GM18520 (cell line): Measurements from ENCODE around the gene KCNJ1.

Experiments
- ATAC-seq: cut with Tn5 transposase; IDR thresholded peaks from one replicate; pipeline ENCODE4 v1.9.1; 2021; ENCODE audit not compliant: unreplicated experiment

The KCNJ1 gene

DNA sequence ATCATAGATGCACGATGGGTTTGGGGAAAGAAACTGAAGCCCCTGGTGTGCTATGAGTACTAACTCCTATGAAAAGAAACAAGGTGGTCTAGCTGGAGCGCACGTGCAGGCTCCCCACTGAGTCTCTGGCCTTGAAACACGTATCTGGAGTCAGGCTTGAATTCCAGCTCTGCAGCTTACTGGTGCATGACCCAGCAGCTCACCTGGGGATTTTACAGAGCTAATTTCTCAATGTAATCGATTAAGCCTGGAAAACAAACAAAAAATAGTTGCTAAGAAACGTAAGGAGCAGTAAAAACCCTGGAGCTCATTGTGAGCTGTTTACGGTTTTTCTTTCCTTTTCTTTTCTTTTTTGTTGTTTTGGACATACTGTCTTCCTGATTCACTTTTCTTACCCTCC is 12.3 kb downstream of the KCNJ1 start:
- ATAC-seq = no peak

DNA sequence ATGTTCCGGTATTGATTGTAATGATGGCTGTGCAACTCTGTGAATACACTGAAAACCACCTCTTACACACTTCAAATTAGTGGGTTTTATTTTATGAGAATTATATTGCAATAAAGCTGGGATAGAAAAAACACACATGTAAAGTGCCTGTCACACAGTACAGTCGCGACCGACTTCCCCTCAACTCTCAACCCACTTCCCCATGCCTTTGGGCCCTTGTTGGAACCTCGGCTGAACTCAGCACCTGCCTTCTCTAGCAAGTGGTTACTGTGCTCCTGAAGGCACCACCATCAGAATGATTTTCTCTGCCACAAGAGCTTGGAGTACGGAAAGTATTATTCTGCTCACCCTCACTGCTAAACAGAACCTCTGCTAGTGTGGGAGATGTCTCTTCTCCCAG is 13.5 kb downstream of the KCNJ1 start:
- ATAC-seq = no peak

DNA sequence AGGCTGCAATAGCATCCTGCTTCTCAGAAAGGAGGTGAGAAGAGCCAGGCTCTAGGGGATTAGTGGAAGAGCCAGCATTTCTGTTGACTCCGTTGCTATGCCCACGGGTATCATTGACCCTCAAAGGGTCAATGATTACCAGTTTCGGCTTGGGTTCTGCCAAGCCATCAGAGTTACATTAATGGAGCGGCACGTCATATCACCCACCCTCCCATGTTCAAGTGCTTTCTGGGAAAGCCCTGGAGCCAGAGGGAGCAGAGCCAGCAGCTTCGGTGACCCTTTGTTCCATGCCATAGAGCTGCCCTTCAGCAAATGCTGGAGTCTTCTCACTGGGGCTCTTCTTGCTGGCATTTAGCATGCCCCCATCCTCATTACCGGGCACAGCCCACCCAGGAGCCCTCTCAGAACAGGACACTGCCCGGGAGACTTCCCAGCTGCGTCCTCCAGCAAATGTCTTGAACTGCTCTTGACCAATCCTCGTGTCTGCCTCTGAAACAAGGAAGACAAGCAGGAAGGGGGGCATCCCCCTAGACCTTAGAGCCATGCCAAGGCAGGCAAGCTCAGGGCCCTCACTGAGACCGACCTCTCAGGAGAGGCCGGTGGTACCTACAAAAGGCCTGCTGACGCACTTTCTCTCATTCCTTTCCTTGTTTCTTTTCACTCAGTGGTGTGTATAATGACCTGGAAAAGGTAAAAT is 14.6 kb downstream of the KCNJ1 start:
- ATAC-seq = no peak

DNA sequence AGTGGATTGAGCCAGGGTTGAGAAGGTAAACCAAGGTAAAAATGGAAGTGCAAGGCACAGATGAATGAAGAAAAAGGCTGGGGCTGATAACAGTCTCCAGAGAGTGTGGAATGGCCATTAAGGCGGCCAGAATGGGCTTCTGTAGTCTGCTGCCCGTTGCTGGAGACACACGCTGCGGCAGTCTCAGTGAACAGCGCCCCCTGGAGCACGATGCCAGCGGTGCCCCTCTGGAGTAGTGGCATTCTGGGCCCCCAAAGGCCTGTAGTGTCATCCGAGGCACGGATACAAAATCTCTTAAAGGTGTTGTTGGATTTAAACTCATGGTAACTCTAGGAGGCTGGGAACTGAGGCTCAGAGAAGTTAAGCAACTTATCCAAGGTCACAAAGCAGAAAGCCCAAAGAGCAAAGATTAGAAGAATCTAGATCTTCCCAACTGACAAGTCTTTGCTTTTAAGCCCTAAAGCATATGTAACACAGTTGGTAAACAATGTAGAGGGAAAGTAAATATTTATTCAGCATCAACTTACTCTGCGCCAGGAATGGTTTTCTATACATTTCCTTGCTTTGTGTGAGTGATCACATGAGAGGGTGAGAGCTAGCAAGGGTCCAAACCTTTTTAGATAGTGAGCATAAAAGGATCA is 18.2 kb downstream of the KCNJ1 start:
- no peak for ATAC-seq

DNA sequence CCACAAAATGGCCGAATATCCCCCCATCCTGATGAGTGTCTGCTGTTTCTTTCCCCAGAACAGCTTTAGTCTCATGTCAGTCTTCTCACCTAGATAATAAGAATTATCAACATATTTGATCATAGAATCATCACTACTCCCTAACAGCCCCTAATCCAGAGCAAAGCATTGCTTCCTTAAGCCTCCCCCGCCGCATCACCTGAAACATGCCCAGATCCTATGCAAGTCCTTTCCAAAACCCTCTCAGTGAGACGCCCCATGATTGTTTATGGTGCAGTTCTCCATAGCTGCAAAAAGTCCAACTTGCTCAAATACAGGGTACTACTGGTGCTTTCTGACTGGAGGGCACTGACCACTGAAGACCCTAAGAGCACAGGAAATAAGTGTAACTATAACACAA is 20.1 kb downstream of the KCNJ1 start:
- ATAC-seq = no peak

DNA sequence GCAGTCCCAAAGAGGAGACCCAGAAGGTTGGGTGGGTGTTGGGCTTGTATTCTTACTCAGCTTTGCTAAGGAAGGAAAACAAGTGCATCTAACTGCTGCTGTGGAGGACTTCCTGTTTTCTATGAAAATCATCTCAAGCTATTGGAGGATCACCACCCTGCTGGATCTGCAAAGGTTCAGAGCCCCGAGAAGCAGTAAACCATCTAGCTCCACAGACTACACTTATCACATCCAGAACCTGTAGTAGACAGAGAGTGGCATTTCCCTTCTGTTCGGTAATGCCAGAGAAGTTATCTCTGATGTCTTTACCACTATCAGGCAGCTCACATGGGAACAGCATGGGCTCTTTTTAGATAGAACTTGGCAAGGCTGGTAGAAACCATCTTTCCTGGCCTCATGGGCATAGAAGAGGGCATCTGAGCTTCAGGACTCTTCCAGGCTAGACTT is 21.7 kb downstream of the KCNJ1 start:
- ATAC-seq = no peak

DNA sequence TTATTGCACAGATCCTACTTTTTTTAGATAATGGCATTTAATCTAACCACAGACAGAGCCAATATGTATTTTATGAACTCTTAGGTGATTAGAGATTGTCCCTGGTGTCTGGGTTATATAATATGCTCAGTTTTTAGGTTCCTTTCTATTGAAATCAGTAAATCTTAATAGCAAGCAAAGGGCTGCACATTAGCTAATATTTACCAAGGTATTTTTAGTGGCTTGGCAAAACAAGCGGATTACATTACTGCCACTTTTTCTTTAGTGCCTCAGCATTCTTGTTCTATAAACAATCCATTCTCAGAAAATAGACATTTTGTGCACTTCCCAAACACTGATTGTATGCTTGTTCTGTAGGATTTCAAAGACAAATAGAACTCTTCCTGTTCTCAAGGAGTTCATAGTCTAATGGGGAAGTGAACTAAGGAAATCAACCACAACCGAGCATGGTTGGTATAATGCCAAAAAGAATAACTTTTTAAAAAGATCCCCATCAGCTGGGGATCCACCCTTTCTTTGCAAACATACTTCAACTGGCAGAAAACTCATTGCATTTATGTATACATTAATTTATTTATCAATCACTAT is 23.8 kb downstream of the KCNJ1 start:
- ATAC-seq = no peak

DNA sequence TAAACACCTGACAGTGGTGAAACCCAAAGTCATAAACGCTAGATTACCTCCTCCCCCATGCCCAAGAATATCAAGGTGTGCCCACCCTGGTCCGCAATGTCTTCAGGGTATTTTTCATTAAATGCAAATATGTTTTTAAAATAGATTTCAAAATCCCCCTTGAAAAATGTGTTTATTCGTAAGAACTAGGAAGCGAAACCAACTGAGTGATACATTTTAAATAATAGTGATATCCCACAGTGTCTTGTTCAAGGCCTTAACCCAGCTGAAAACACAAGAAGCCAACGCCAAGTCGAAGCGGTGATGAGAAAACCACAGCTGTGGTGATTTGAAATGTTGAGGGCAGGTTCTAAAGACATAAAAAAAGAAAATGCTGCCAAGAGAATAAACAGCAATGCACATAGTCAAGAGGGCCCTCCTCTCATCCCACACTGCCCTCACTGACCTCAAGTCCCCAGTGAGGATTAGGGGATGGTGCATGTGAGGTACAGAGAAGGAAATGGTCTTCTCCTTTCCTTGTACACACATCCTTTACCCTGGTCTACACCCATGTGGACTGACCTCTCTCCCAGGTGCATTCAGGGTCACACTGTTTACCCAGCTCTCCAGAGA is 25.5 kb downstream of the KCNJ1 start:
- peak; percentile 52 for ATAC-seq

DNA sequence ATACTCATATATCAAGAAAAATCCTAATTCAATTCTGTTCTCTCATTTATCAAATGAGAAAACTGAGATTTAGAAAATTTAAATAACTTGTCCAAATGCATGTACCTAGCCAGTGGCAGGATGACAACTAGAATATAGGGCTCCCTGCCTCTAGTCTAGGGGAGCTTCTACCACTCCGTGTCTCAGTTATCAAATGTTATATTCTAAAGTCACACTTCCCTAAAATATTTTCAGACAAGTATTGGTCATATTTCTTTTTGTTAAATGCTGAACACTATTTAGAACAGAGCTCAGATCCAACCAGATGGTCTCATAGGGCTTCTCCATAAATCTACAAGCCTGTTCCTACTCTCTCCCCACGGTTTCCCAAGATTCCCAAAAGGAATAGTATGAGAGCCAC is 26.3 kb downstream of the KCNJ1 start:
- no peak for ATAC-seq

DNA sequence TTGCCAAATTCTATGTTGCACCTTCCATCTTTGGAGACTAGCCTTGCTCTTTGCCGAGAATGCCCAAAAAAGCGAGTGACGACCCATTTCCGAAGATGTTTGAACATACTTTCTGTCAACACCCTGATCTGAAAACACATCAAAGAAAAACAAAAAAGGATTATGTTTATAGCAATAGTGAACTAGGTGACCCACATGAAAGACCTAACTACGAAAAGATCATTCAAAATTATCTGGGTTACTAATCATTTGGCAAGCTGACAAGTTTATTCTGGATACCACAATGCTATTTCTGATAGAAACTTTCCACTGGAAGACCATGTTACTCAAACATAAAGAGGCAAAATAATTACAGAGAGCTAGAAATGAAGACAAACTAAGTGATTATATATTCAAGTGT is 27.0 kb downstream of the KCNJ1 start:
- no peak for ATAC-seq

DNA sequence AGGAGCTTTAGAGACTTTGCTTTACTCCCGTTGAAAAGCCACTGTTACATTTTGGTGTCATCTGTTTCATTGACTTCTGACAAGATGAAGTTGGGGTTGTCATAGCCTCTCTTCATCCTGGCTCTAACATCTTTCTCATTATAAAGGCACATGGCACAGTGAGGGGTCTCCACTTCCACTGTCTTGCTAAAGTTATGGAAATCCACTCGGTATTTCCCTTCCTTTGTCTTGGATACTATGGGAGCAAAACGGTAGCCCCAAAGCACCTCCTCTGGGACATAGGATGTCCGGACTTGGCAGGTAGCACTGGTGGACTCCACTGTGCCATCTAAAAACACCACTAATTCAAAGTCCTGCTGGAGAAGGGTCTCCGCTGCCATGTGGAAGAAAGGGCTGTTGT is 28.0 kb downstream of the KCNJ1 start:
- no peak for ATAC-seq

DNA sequence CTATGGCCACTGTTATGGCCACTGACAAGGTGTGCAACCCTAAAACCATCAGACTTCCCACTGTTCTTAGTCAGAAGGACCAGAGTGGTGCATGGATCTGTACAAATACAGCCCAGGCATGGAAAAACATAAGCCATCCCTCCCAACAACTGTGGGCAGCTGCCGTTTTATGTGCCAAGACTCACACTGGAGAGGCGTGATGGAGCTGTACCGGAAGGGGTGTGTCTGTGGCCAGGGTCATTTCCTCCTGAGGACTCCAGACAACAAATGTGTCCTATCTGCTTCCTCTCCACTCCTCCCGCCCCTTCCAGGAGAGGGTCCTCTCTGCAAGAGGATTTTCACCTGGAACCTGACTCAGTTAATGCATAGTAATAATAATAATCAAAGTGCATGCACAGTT is 29.5 kb downstream of the KCNJ1 start:
- ATAC-seq = no peak

DNA sequence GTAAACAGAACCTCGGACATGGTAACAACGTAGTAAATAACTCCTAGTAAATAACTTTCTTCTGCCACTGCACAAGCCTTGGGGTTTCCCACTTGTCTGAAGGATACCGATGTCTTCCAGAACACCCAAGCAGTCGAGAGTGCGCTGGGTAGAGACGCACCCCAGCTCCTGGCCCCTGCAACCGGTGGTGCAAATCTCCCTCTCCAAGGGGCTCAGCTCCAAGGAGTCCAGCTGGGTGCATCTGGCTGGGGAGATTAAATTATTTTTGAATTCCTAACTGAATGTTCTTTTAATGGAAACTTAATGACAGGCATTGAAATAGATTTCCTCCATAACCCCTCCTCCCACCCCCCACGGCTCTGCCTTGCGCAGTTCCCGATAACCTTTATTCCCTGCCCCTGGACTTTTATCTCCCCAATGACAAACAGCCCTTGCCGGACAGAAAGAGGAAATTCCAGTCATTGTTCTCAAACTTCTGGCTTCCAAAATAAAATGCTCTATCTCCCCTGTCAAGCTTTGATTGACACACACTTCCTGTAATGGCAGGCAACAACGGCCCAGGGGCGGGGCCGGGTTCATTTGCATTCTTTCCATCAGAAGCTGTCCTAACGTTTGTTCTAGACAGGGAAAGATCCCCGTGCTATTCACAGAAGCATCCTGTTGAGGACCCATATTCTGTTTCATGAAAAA is 31.2 kb downstream of the KCNJ1 start:
- ATAC-seq = no peak

DNA sequence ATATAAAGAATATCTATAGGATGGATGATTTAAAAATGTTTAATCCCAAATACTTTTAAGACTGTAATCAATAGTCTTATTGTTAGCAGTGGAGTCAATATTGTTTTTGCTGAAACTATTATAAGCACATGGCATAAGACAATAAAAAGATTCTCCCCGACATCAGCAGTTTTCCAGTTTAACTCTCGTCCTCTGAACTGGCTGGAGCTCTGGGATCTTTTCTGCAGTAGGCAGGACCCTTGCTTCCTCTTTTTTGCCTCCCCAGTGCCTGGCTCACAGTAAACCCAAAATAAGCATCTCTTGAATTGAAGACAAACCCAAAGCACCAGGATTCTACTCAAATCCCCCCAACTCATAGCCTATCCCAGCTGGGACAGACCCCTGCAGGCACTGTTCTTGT is 32.9 kb downstream of the KCNJ1 start:
- ATAC-seq = no peak

DNA sequence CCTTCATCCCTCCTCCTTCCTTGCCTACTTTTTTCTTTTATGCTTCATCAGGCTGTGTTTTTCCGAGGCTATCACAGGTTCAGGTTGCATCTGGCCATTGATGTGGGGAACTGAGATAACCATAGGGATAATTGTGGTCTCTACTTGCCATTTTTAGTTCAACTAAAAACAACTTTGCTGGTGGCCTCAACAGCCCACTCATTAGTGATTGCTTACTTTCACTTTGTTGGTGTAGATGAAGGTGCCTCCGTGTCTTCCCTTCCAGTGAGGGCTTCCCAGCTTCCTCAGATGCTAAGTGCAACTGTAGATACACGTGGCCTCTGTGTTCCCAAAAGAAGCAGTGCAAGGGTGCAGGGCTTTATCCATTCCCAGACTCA is 35.0 kb downstream of the KCNJ1 start:
- ATAC-seq = no peak

DNA sequence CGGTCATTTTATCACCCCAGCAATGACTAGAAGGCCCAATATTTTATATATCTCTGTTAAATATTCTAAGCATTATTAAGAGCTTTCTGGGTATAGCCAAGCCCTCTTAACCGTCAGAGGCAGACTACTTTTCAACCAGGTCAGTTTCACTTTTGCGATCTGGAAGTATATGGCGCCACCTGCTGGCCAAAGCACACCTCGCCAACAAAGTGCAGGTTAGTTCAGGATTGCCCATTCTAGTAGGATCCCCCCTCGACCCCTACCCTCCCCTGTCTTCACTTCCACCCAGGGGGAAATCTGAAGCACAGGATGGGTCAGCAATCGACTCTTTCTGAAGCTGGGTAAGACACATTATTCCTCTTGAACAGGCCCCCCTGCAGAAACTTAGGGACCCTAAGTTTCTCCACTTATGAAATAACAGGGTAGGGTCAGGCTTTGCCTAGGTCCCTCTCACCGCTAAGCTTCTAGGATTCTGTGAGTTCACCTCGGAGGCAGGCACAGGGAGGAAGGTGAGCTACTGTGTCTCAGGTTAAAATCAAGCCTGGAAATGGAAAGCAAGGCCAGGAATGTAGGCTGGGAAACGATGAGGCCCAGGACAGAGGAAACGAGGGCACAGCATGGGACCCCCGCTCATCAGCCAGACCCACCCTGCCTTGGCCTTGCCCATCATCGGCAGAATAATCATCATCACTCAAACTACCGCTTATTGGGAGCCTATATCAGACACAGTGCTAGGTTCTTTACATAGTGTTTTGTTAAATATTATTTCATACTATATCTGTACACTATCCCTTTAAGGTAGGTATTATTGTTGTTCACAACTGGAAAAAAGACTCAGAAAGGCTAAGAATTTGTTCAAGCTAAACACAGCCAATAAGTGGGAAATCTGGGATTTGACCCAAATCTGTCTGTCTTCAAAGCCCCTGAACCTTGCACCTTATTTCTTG is 35.6 kb downstream of the KCNJ1 start:
- ATAC-seq = peak; percentile 38

DNA sequence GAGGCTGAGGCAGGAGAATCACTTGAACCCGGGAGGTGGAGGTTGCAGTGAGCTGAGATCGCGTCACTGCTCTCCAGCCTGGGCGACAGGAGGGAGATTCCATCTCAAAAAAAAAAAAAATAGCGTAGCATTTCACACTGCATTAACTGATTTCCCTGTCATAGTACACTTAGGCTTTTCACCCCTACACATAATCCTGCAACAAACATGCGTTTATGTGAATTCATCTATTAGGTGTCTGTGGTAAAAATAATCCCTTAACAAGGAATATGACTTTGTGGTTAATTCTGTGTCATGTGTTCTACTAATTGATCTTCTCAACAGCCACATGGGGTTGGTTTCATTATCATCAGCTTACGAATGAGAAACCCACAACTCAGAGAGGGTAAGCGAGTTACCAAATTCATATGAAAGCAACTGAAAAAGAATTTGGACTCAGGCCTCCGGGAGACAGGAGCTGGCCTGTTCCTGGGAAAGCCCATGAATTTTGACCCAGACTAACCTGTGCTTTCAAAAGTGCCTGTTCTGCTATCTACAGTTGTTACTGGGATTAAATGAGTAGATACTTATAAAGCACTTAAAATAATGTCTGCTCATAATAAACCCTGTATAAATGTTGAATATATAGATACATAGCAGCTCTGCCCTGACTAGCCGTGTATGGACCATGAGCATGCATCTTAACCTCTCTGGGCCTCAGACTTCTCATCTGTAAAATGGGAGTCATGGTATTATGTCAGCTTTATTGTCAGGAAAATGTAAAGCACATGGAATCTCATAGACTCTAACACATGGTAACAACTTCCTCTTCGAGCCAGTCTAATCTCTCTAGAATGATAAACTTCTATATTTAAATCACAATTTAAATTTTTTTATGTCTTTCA is 36.6 kb downstream of the KCNJ1 start:
- ATAC-seq = peak; percentile 57

DNA sequence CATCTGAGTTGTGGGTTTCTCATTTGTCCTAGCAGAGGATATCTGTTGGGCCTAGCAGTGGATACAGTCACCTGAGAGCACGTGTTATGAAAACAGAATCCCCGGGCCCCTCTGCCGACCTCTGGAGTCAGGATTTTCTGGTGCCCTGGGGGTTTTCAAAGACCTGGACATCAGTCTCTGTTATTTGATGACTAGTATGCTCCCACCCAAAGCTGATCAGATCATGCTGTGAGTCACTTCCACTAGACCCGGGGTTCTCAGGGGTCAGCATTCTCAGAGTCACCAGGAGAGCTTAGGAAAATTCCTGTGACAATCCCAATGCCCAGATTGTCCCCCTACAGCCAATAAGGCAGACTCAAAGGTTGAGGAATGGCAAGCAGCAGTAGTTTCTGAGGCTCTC is 38.7 kb downstream of the KCNJ1 start:
- no peak for ATAC-seq

DNA sequence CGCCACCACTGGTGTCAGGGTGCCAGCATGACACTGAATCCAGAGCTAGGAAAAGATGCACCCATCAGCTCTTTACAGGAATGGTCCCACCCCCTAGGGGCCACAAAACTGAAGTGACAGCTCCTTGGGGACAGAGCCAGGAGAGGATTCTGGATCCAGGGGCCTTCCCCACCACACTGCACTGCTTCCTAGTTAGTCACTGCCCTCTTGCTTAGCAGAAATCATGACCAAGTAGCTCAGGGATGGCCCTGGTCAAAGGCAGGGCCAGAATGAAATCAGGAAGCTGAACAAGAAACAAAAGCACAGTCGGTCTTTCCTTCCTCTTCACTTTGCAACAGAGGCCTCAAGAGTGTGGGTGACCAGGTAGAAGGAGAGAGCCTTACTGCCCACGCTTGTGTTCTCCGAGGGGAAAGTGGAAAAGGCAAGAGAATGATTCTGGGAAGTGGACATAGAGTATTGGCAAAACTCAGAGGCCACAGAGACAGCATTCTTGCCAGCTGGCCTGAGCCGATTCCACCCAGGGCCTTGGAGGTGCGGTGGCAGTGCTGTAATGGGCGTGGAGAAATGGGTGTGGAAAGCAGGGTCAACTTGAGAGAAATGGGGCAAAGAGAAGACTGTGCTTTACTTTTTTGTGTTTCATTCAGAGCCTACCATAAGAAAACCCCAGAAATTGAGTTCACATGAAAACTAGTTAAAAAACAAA is 39.8 kb downstream of the KCNJ1 start:
- ATAC-seq = no peak
